WTC11 (cell line): Measurements from ENCODE around the gene SHFL.

Experiments
- ARID4B ChIP-seq: sonication (generic); formaldehyde crosslinking; IDR thresholded peaks from 2 replicates; pipeline ENCODE4 v1.8.0; 2023; ENCODE audit warnings: missing genetic modification reagents, mild to moderate bottlenecking, borderline replicate concordance
- CTCF ChIP-seq: fragments of 200-600 bp; IDR thresholded peaks from 2 replicates; pipeline ENCODE4 v1.8.0; 2022; ENCODE audit warnings: antibody characterized with exemption
- NFATC4 ChIP-seq: fragments of 250-450 bp; sonication (Bioruptor Pico); IDR thresholded peaks from 2 replicates; pipeline ENCODE4 v1.9.0; 2021; ENCODE audit warnings: mild to moderate bottlenecking
- NFE2L1 ChIP-seq: sonication (generic); formaldehyde crosslinking; IDR thresholded peaks from 2 replicates; pipeline ENCODE4 v1.8.1; 2023; ENCODE audit warnings: missing genetic modification reagents
- RELA ChIP-seq: sonication (generic); formaldehyde crosslinking; IDR thresholded peaks from 2 replicates; pipeline ENCODE4 v1.8.1; 2022; ENCODE audit warnings: missing genetic modification reagents, mild to moderate bottlenecking, borderline replicate concordance
- SP1 ChIP-seq: sonication (generic); formaldehyde crosslinking; conservative IDR thresholded peaks from 2 replicates; pipeline ENCODE4 v1.8.1; 2022; ENCODE audit warnings: missing genetic modification reagents
- TCF7 ChIP-seq: sonication (generic); formaldehyde crosslinking; IDR thresholded peaks from 2 replicates; pipeline ENCODE4 v1.8.0; 2022; ENCODE audit warnings: mild to moderate bottlenecking, low read depth, missing genetic modification reagents, moderate library complexity

- no peak for TF ChIP-seq ARID4B
- TF ChIP-seq SP1 (CRISPR knock-in tag): no peak
- TF ChIP-seq RELA (CRISPR knock-in tag): no peak
- no peak for TF ChIP-seq TCF7 (CRISPR knock-in tag)
- no peak for TF ChIP-seq NFATC4 (CRISPR knock-in tag)
- no peak for TF ChIP-seq NFE2L1 (CRISPR knock-in tag)
- TF ChIP-seq CTCF: no peak
Observed at GRCh38 chr19:10118960-10119359, 32.8 kb downstream of the SHFL start.
